Keratinocyte (primary cell): ENCODE results near the gene NAA11. TPM values are rescaled to one million over a fixed set of nuclear protein-coding genes. Genes with fewer than 3 reads are reported as not detected.

Source experiments
- DNase-seq: peaks from one replicate; pipeline ENCODE4 v3.0.0-alpha.2; 2011; ENCODE audit warnings: low read depth, missing footprints, low spot score
- FAIRE-seq: peaks from 2 replicates; lab custom pipeline; 2011; peaks lifted over from hg19 to GRCh38; lab: Jason Lieb, UNC
- H2AFZ ChIP-seq: 2 replicates; pipeline ENCODE4 v1.6.0; 2012; ENCODE audit warnings: low read length, control low read depth, inconsistent platforms; ENCODE audit not compliant: control insufficient read depth
- H3K27ac ChIP-seq: 2 replicates; pipeline ENCODE4 v1.5.1; 2011; ENCODE audit warnings: low read length; ENCODE audit not compliant: control insufficient read depth, insufficient read depth
- H3K27me3 ChIP-seq: 3 replicates; pipeline ENCODE4 v1.6.0; 2011; ENCODE audit warnings: low read length; ENCODE audit not compliant: control insufficient read depth, insufficient read depth; ENCODE audit errors: extremely low read depth
- H3K36me3 ChIP-seq, 2 experiments: 2 replicates in 1 of 2; 3 replicates in 1 of 2; pipeline ENCODE4 v1.5.1; 2011; ENCODE audit warnings: low read length in 2 of 2, mild to moderate bottlenecking in 1 of 2; ENCODE audit not compliant: control insufficient read depth in 2 of 2, insufficient read depth in 2 of 2; ENCODE audit errors: extremely low read depth in 1 of 2
- H3K4me1 ChIP-seq: 3 replicates; pipeline ENCODE4 v1.5.1; 2011; ENCODE audit warnings: low read length; ENCODE audit not compliant: control insufficient read depth, insufficient read depth; ENCODE audit errors: extremely low read depth
- H3K4me2 ChIP-seq: 3 replicates; pipeline ENCODE4 v1.6.0; 2011; ENCODE audit warnings: low read depth, low read length; ENCODE audit not compliant: control insufficient read depth, insufficient read depth; ENCODE audit errors: extremely low read depth
- H3K4me3 ChIP-seq, 3 experiments: fragments of 200-600 bp in 1 of 3; sonication (generic) in 1 of 3; 2 replicates in 2 of 3; 3 replicates in 1 of 3; pipeline ENCODE4 v1.5.1; 2011 to 2016; ENCODE audit warnings: low read length in 3 of 3, mild to moderate bottlenecking in 3 of 3, control low read depth in 2 of 3, inconsistent platforms in 1 of 3, low read depth in 1 of 3, mixed read lengths in 1 of 3, mixed run types in 1 of 3, moderate library complexity in 1 of 3; ENCODE audit not compliant: control insufficient read depth in 2 of 3, insufficient read depth in 2 of 3; ENCODE audit errors: extremely low read depth in 1 of 3
- H3K79me2 ChIP-seq: 2 replicates; pipeline ENCODE4 v1.6.0; 2012; ENCODE audit warnings: low read length; ENCODE audit not compliant: control insufficient read depth, insufficient read depth
- H3K9ac ChIP-seq: 3 replicates; pipeline ENCODE4 v1.6.0; 2011; ENCODE audit warnings: low read length; ENCODE audit not compliant: control insufficient read depth, insufficient read depth; ENCODE audit errors: extremely low read depth
- H3K9me1 ChIP-seq: 3 replicates; pipeline ENCODE4 v1.6.0; 2011; ENCODE audit warnings: low read length; ENCODE audit not compliant: control insufficient read depth, insufficient read depth; ENCODE audit errors: extremely low read depth
- H3K9me3 ChIP-seq: 2 replicates; pipeline ENCODE4 v1.5.1; 2012; ENCODE audit warnings: low read depth, low read length; ENCODE audit not compliant: control insufficient read depth
- H4K20me1 ChIP-seq: 3 replicates; pipeline ENCODE4 v1.6.0; 2011; ENCODE audit warnings: low read length; ENCODE audit not compliant: control insufficient read depth, insufficient read depth; ENCODE audit errors: extremely low read depth
- CTCF ChIP-seq, 3 experiments: IDR thresholded peaks in 1 of 3; conservative IDR thresholded peaks in 1 of 3; optimal IDR thresholded peaks in 1 of 3; 2 replicates in 2 of 3; 3 replicates in 1 of 3; pipeline versions ENCODE3 to v1.5.1; 2011; ENCODE audit warnings: low read length in 3 of 3, mild to moderate bottlenecking in 3 of 3, moderate library complexity in 2 of 3, control low read depth in 1 of 3, inconsistent platforms in 1 of 3; ENCODE audit not compliant: insufficient read depth in 2 of 3; ENCODE audit errors: extremely low read depth in 1 of 3
- EZH2 ChIP-seq: IDR thresholded peaks from one replicate; pipeline ENCODE4 v1.6.1; 2012; ENCODE audit warnings: inconsistent platforms, mild to moderate bottlenecking, low read length, moderate library complexity
- dilution Hi-C: fragments of 300-500 bp; cut with MboI; formaldehyde crosslinking; loops from one replicate; pipeline ENCODE4 v1.7.0; 2020; ENCODE audit warnings: low sequenced_read_pairs; ENCODE audit not compliant: extremely low pct_ligation_motif_present
- polyA plus RNA-seq, 5 experiments: library from polyadenylated mRNA; depleted of rRNA in 3 of 5; stranded (reverse) in 3 of 5; stranded (forward) in 1 of 5; unstranded in 1 of 5; fragments of >200 nt; gene quantifications; 1 replicate in 1 of 5; 2 replicates in 3 of 5; 3 replicates in 1 of 5; pipeline versions ENCODE4 v1.2.1 to v1.2.3, GENCODE V29; 2011 to 2012; ENCODE audit warnings: missing spikeins in 2 of 5, low read depth in 1 of 5, low replicate concordance in 1 of 5

Gene NAA11
- polyA plus RNA-seq, 1 donor (not counting 4 experiments of a cell fraction or from before 2014, with no cell fraction given): not detected

GRCh38 chr4:79306795-79307194, 19.1 kb downstream of the NAA11 start:
- no peaks in the 10 kb centered on the region for H3K27me3 ChIP-seq
- no peaks in the 10 kb centered on the region for H3K36me3 ChIP-seq
- no peaks in the 10 kb centered on the region for H3K4me1 ChIP-seq
- DNase-seq: no peak
- no peaks in the 10 kb centered on the region for H3K9me3 ChIP-seq
- no peak overlapping the region for H3K4me2 ChIP-seq
- H3K79me2 ChIP-seq: no peaks in the 10 kb centered on the region
- no peak for TF ChIP-seq EZH2
- TF ChIP-seq CTCF (optimal IDR thresholded peaks at IDR 0.05 in 1 of 3, IDR thresholded peaks at IDR 0.05 in 1 of 3, conservative IDR thresholded peaks at IDR 0.05 in 1 of 3; ENCODE audit: extremely low read depth in 1 of 3, insufficient read depth in 2 of 3, low read length in 3 of 3): no peak
- no peak overlapping the region for H3K27ac ChIP-seq
- no peak for FAIRE-seq
- no peaks in the 10 kb centered on the region for H4K20me1 ChIP-seq
- no peak overlapping the region for H3K9ac ChIP-seq
- H3K9me1 ChIP-seq: no peaks in the 10 kb centered on the region
- dilution Hi-C loops: no loop called here
- H2AFZ ChIP-seq: no peak overlapping the region
- no peak overlapping the region for H3K4me3 ChIP-seq

GRCh38 chr4:79300280-79300679, 25.6 kb downstream of the NAA11 start:
- Histone ChIP-seq H3K36me3 (no peaks in the 10 kb centered on the region), H3K9ac (no peak overlapping the region), H3K9me3 (no peaks in the 10 kb centered on the region), H3K4me1 (no peaks in the 10 kb centered on the region), H2AFZ (no peak overlapping the region), H3K4me3 (no peak overlapping the region), H3K79me2 (no peaks in the 10 kb centered on the region), H3K27ac (no peak overlapping the region), H3K27me3 (no peaks in the 10 kb centered on the region), H3K9me1 (no peaks in the 10 kb centered on the region), H4K20me1 (no peaks in the 10 kb centered on the region), H3K4me2 (no peak overlapping the region)
- FAIRE-seq (no peak), DNase-seq (no peak)
- TF ChIP-seq CTCF (optimal IDR thresholded peaks at IDR 0.05 in 1 of 3, IDR thresholded peaks at IDR 0.05 in 1 of 3, conservative IDR thresholded peaks at IDR 0.05 in 1 of 3; ENCODE audit: extremely low read depth in 1 of 3, insufficient read depth in 2 of 3, low read length in 3 of 3): no peak
- no peak for TF ChIP-seq EZH2
- dilution Hi-C loops: no loop called here
